Muscle layer of colon (tissue), 2 donors: ENCODE measurements around the gene BRSK2.
A peak's percentile ranks its signal among the peaks of the same experiment; 100 is the strongest.
"Not testable (repeated sequence)": the region's sequence is repeated elsewhere in the genome, so short reads cannot be mapped to it uniquely, and the experiment has no call there.

Experiments used
- H3K27ac ChIP-seq: one replicate; pipeline ENCODE4 v1.7.0; 2013; ENCODE audit warnings: low read depth, mild to moderate bottlenecking, low read length, moderate library complexity
- H3K27me3 ChIP-seq, 2 donors: one replicate each; pipeline ENCODE4 v1.7.0; 2013; ENCODE audit warnings: low read length in 2 of 2, mild to moderate bottlenecking in 2 of 2; ENCODE audit not compliant: insufficient read depth in 2 of 2, control insufficient read depth in 1 of 2
- H3K36me3 ChIP-seq: one replicate; pipeline ENCODE4 v1.7.0; 2013; ENCODE audit warnings: mild to moderate bottlenecking, low read length; ENCODE audit not compliant: insufficient read depth
- H3K4me1 ChIP-seq: one replicate; pipeline ENCODE4 v1.7.0; 2013; ENCODE audit warnings: mild to moderate bottlenecking, low read length; ENCODE audit not compliant: insufficient read depth
- H3K4me3 ChIP-seq, 2 donors: one replicate each; pipeline ENCODE4 v1.7.0; 2013; ENCODE audit warnings: low read length in 2 of 2, low read depth in 1 of 2, mild to moderate bottlenecking in 1 of 2, moderate library complexity in 1 of 2
- H3K9ac ChIP-seq: one replicate; pipeline ENCODE4 v1.7.0; 2013; ENCODE audit warnings: low read length
- H3K9me3 ChIP-seq: one replicate; pipeline ENCODE4 v1.7.0; 2013; ENCODE audit warnings: mild to moderate bottlenecking, low read length
- donor health status: abdominal sarcoma.
- donor health status: Adenocarcinoma of cecum.

BRSK2 gene

GRCh38 chr11:1504581-1505290 is 115.0 kb downstream of the BRSK2 start:
- H3K36me3 ChIP-seq = no peaks in the 10 kb centered on the region
- peak overlapping the region; percentile 61 for H3K27ac ChIP-seq
- H3K4me3 ChIP-seq = no peak overlapping the region
- H3K9ac ChIP-seq = no peak overlapping the region
- H3K4me1 ChIP-seq = peaks cover 62% of the 10 kb centered on the region
- no peaks in the 10 kb centered on the region for H3K27me3 ChIP-seq
- no peaks in the 10 kb centered on the region for H3K9me3 ChIP-seq

- Histone ChIP-seq H3K27ac (no peak overlapping the region), H3K9ac (no peak overlapping the region), H3K4me1 (peaks cover 64% of the 10 kb centered on the region), H3K27me3 (no peaks in the 10 kb centered on the region), H3K9me3 (no peaks in the 10 kb centered on the region), H3K36me3 (no peaks in the 10 kb centered on the region), H3K4me3 (no peak overlapping the region)
Measured at GRCh38 chr11:1505480-1505879, 115.7 kb downstream of the BRSK2 start.

- Histone ChIP-seq H3K4me3 (no peak overlapping the region), H3K27ac (no peak overlapping the region), H3K9ac (no peak overlapping the region), H3K27me3 (no peaks in the 10 kb centered on the region), H3K9me3 (no peaks in the 10 kb centered on the region), H3K36me3 (no peaks in the 10 kb centered on the region), H3K4me1 (peaks cover 62% of the 10 kb centered on the region)
Measured at GRCh38 chr11:1506981-1507380, 117.2 kb downstream of the BRSK2 start.

- Histone ChIP-seq H3K27ac (peak overlapping the region; percentile 19), H3K27me3 (no peaks in the 10 kb centered on the region), H3K4me1 (peaks cover 56% of the 10 kb centered on the region), H3K9ac (peak overlapping the region; percentile 21), H3K36me3 (no peaks in the 10 kb centered on the region), H3K4me3 (no peak overlapping the region), H3K9me3 (no peaks in the 10 kb centered on the region)
Measured at GRCh38 chr11:1507381-1508140, 117.8 kb downstream of the BRSK2 start.

GRCh38 chr11:1508491-1508891 is 118.8 kb downstream of the BRSK2 start:
- Histone ChIP-seq H3K9me3 (no peaks in the 10 kb centered on the region), H3K9ac (no peak overlapping the region), H3K36me3 (no peaks in the 10 kb centered on the region), H3K4me3 (no peak overlapping the region), H3K27ac (no peak overlapping the region), H3K27me3 (no peaks in the 10 kb centered on the region), H3K4me1 (peaks cover 50% of the 10 kb centered on the region)

GRCh38 chr11:1508986-1509385 is 119.3 kb downstream of the BRSK2 start:
- H3K36me3 ChIP-seq = no peaks in the 10 kb centered on the region
- H3K27me3 ChIP-seq = no peaks in the 10 kb centered on the region
- peaks cover 50% of the 10 kb centered on the region for H3K4me1 ChIP-seq
- H3K9me3 ChIP-seq = no peaks in the 10 kb centered on the region
- H3K9ac ChIP-seq = no peak overlapping the region
- no peak overlapping the region for H3K27ac ChIP-seq
- H3K4me3 ChIP-seq = no peak overlapping the region

GRCh38 chr11:1509626-1510255 is 120.0 kb downstream of the BRSK2 start:
- H3K4me3 ChIP-seq = no peak overlapping the region
- H3K9me3 ChIP-seq = no peaks in the 10 kb centered on the region
- H3K36me3 ChIP-seq = no peaks in the 10 kb centered on the region
- H3K4me1 ChIP-seq = peaks cover 50% of the 10 kb centered on the region
- no peak overlapping the region for H3K27ac ChIP-seq
- H3K9ac ChIP-seq = no peak overlapping the region
- H3K27me3 ChIP-seq = no peaks in the 10 kb centered on the region

- H3K9me3 ChIP-seq, H3K36me3 ChIP-seq, H3K27me3 ChIP-seq, H3K9ac ChIP-seq, H3K4me3 ChIP-seq, H3K27ac ChIP-seq: not testable (repeated sequence)
- peaks cover 54% of the 10 kb centered on the region for H3K4me1 ChIP-seq
Measured at GRCh38 chr11:1510351-1510750, 120.6 kb downstream of the BRSK2 start.

- Histone ChIP-seq H3K27me3 (no peaks in the 10 kb centered on the region), H3K4me3 (no peak overlapping the region), H3K9me3 (no peaks in the 10 kb centered on the region), H3K27ac (no peak overlapping the region), H3K4me1 (peaks cover 59% of the 10 kb centered on the region), H3K36me3 (no peaks in the 10 kb centered on the region), H3K9ac (no peak overlapping the region)
Measured at GRCh38 chr11:1510928-1511327, 121.2 kb downstream of the BRSK2 start.

GRCh38 chr11:1511937-1512496 is 122.3 kb downstream of the BRSK2 start:
- Histone ChIP-seq H3K9ac (no peak overlapping the region), H3K9me3 (no peaks in the 10 kb centered on the region), H3K27ac (no peak overlapping the region), H3K4me1 (peaks cover 55% of the 10 kb centered on the region), H3K36me3 (no peaks in the 10 kb centered on the region), H3K27me3 (no peaks in the 10 kb centered on the region), H3K4me3 (no peak overlapping the region)
